H7 (cell line): ENCODE results near the gene CRTAP. TPM values are rescaled to one million over a fixed set of nuclear protein-coding genes. Genes with fewer than 3 reads are reported as not detected.
"Not testable (repeated sequence)": the region's sequence is repeated elsewhere in the genome, so short reads cannot be mapped to it uniquely, and the experiment has no call there.

Experiments
- DNase-seq: peaks from one replicate; pipeline ENCODE4 v3.0.0; 2012
- H3K27me3 ChIP-seq: 2 replicates; pipeline ENCODE4 v1.6.0; 2011; ENCODE audit warnings: mild to moderate bottlenecking, low read length; ENCODE audit not compliant: control insufficient read depth, insufficient read depth
- H3K36me3 ChIP-seq: replicated peaks from 2 replicates; pipeline ENCODE4 v1.5.1; 2011; ENCODE audit warnings: low read length; ENCODE audit not compliant: control insufficient read depth, insufficient read depth
- H3K4me3 ChIP-seq: 2 replicates; pipeline ENCODE4 v1.5.1; 2011; ENCODE audit warnings: low read depth, mild to moderate bottlenecking, control low read depth, low read length, moderate library complexity; ENCODE audit not compliant: insufficient read depth
- total RNA-seq: library from RNA; depleted of rRNA; stranded (reverse); fragments of >200 nt; shearing (Covaris generic); gene quantifications from 2 replicates; pipeline ENCODE4 v1.2.3, GENCODE V29; 2014

Gene CRTAP
- total RNA-seq, 1 experiment from 2014 or later, result 159 TPM

DNA sequence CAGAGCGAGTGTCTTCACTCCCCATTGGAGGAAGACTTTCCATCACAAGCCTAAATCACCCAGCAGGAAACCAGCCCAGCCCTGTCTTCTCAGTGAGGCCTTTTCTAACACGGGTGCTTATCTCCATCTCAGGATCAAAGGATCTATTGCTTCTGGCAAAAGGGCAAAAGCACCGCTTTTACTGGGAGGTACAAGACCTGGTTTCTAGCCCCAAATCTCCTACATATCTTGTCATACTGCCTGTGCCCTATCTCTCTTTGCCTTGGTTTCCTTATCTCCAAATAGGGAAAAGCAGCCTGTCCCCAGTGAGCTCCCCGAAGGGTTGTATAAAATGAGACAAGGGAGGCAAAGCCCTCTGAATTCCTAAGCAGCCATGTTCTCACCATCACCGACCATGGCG, 22.1 kb upstream of the CRTAP start:
- no peak for DNase-seq
- peaks cover 10% of the 10 kb centered on the region for H3K36me3 ChIP-seq
- H3K4me3 ChIP-seq, result no peak overlapping the region
- H3K27me3 ChIP-seq, result peaks cover 2% of the 10 kb centered on the region; the same call in 1 of the 2 replicates

DNA sequence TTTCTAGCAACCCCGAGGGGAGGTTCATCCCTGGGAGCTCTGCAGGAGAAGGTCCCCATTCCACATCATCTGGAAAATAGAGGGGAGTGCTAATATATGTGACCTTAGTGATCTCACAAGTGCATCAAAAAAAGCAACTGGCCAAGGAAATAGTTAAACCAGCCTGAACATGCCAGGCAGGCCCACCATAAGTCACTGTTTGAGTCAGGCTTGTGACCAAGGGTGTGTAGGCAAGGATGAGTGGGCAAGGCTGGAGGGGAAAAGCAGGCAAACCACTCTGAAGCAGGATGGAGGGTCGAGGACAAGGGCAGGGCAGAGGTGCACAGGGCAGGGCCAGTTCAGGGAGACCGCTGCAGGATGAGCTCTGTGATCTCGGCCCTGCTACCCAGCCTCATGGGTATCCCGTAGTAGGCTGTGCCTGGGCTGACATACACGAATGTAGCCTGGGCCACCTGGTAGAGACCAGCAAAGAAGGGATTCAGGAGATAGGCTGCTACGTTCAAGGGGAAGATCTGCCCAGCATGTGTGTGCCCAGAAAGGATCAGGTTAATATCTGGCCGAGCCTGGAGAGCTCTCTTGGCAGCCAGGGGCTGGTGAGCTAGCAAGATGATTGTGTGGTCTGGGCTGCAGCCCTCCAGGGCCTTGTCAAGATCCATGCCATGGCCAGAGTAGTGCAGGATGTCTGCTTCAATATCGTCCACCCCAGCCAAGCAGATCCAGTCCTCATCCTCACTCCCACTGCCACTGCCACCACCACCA, 21.1 kb upstream of the CRTAP start:
- peaks cover 2% of the 10 kb centered on the region; the same call in 1 of the 2 replicates for H3K27me3 ChIP-seq
- no peak overlapping the region for H3K4me3 ChIP-seq
- H3K36me3 ChIP-seq, result peaks cover 10% of the 10 kb centered on the region
- no peak for DNase-seq

GRCh38 chr3:33093847-33094246, 20.0 kb upstream of the CRTAP start:
- Histone ChIP-seq H3K4me3 (no peak overlapping the region), H3K27me3 (peaks cover 2% of the 10 kb centered on the region; the same call in 1 of the 2 replicates), H3K36me3 (peaks cover 10% of the 10 kb centered on the region)
- DNase-seq, result peak; percentile 51

DNA sequence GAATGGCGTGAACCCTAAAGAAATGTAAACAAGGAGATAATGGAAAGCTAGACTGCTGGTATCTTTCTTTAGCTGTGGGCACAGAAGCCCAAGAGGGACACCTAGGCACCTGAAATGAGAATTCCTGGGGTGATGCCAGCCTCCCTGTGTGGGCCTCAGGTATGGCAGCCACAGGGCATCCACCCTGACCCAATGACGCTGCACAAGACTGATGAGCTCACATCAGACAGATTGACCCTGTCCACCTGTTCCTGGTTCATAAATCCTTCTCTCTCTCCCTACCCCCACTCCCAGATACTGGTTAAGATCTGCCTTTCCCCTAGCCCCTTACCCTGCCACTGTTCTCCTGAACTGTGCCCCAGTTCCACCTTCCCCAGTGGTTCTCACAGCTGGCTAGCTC, 18.4 kb upstream of the CRTAP start:
- DNase-seq, result no peak
- Histone ChIP-seq H3K4me3 (no peak overlapping the region), H3K36me3 (peaks cover 10% of the 10 kb centered on the region), H3K27me3 (peaks cover 2% of the 10 kb centered on the region; the same call in 1 of the 2 replicates)

GRCh38 chr3:33096093-33096868, 17.5 kb upstream of the CRTAP start:
- Histone ChIP-seq H3K4me3 (peak overlapping the region; percentile 90), H3K27me3 (peaks cover 2% of the 10 kb centered on the region; the same call in 1 of the 2 replicates), H3K36me3 (peaks cover 10% of the 10 kb centered on the region)
- DNase-seq, result peak; percentile 77

- Histone ChIP-seq H3K27me3 (peaks cover 2% of the 10 kb centered on the region; the same call in 1 of the 2 replicates), H3K36me3 (no peaks in the 10 kb centered on the region), H3K4me3 (no peak overlapping the region)
- no peak for DNase-seq
Measured at GRCh38 chr3:33099109-33099645, 14.6 kb upstream of the CRTAP start.

DNA sequence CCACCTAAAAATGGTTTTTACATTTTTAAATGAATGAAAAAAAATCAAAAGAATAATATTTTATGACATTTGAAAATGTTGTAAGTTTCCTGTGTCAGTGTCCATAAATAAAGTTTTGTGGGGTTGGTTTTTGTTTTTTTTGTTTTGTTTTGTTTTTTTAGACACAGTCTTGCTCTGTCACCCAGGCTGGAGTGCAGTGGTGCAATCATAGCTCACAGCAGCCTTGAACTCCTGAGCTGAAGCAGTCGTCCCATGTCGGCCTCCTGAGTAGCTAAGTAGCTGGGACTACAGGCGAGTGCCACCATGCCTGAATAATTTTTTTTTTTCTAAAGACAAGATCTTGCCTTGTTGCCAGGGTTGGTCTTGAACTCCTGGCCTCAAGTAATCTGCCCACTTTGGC, 14.1 kb upstream of the CRTAP start:
- H3K27me3 ChIP-seq, result peaks cover 2% of the 10 kb centered on the region; the same call in 1 of the 2 replicates
- DNase-seq, result no peak
- H3K4me3 ChIP-seq, result no peak overlapping the region
- no peaks in the 10 kb centered on the region for H3K36me3 ChIP-seq

GRCh38 chr3:33100229-33100628, 13.6 kb upstream of the CRTAP start:
- Histone ChIP-seq H3K27me3 (peaks cover 2% of the 10 kb centered on the region; the same call in 1 of the 2 replicates), H3K4me3 (no peak overlapping the region), H3K36me3 (no peaks in the 10 kb centered on the region)
- no peak for DNase-seq

GRCh38 chr3:33103034-33103433, 10.8 kb upstream of the CRTAP start:
- no peak overlapping the region for H3K4me3 ChIP-seq
- no peak for DNase-seq
- H3K27me3 ChIP-seq, result no peaks in the 10 kb centered on the region
- H3K36me3 ChIP-seq, result no peaks in the 10 kb centered on the region

DNA sequence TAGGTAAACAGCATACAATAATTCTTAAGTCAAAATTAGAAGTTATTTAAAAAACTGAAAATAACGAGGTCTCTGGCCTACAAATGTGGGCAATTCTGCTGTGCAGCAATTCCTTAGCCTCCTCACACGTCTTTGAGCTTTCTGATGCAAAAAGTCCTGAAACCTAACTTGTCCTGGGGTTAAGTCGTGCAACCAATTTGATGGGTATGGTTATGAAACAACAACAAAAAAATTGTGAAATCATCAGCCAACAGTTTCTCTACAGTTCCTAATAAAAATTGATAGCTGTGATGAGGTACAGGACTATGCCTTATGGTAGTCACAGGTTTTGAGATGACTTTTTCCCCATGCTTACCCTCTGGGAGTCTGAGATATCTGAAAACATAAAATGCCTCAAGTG, 10.3 kb upstream of the CRTAP start:
- H3K36me3 ChIP-seq, result no peaks in the 10 kb centered on the region
- H3K27me3 ChIP-seq, result no peaks in the 10 kb centered on the region
- DNase-seq, result no peak
- H3K4me3 ChIP-seq, result no peak overlapping the region

DNA sequence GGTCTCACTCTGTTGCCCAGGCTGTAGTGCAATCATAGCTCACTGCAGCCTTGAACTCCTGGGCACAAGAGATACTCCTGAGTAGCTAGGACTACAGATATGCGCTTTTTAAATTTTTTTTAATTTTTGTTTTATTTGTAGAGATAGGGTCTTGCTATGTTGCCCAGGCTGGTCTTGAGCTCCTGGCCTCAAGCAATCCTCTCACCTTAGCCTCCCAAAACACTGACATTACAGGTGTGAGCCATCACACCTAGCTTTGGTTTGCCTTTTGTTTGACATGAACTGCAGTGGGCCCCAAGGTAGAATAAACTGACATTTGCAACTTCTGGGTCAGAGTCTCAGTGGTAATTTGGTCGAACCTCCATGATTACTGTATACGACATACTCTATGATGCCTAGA, 9.0 kb upstream of the CRTAP start:
- DNase-seq, result no peak
- H3K36me3 ChIP-seq, result no peaks in the 10 kb centered on the region
- H3K27me3 ChIP-seq, result no peaks in the 10 kb centered on the region
- H3K4me3 ChIP-seq, result no peak overlapping the region

DNA sequence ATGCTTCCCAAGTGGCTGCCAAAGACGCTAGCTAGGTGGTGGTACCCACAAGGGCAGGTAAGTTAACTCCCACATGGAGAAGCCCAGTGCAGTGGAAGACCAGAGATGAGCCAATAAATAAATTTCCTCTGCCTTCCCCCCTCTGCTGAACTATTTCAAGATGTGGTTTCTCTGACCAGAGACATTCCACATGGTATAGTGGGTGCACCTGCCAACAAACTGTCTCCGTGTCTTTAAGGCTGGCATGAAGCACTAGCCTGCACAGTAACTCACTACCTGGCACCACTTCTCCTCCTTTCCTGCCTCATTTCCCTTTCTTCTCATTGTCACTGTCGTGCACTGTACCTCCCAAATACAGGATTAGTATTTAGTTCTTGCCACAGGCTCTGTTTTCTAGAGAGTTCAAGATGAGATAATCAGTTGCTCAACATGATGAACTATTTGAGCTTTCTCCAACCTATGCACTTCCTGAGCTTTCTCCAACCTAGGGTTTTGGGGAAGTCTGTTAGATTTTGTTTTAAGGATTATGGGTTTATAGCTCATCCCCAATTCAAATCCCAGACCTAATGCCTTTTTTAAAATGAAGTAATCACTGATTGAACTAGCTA, 8.4 kb upstream of the CRTAP start:
- Histone ChIP-seq H3K4me3 (no peak overlapping the region), H3K36me3 (no peaks in the 10 kb centered on the region), H3K27me3 (no peaks in the 10 kb centered on the region)
- DNase-seq, result no peak

GRCh38 chr3:33106854-33107253, 7.0 kb upstream of the CRTAP start:
- not testable (repeated sequence) for H3K27me3 ChIP-seq, H3K36me3 ChIP-seq, H3K4me3 ChIP-seq, DNase-seq

GRCh38 chr3:33111581-33111980, 2.2 kb upstream of the CRTAP start:
- no peak overlapping the region for H3K4me3 ChIP-seq
- no peaks in the 10 kb centered on the region for H3K36me3 ChIP-seq
- no peaks in the 10 kb centered on the region for H3K27me3 ChIP-seq
- DNase-seq, result no peak
